Caco-2 (cell line): Measurements from ENCODE around the gene GINS2. TPM values are rescaled to one million over a fixed set of nuclear protein-coding genes. Genes with fewer than 3 reads are reported as not detected.

Experiments used
- BruUV-seq: library from RNA; stranded (reverse); fragments of 400-500 nt; replicated peaks from 2 replicates; lab custom pipeline; 2021; lab: Mats Ljungman, UMichigan
- CTCF ChIA-PET: fragments of 300-600 bp; sonication (Branson Sonifier 250); formaldehyde crosslinking; loops from one replicate; lab custom pipeline; 2022; ENCODE audit warnings: antibody characterized with exemption; lab: Charles Lee
- POLR2A ChIA-PET: fragments of 300-600 bp; sonication (Branson Sonifier 250); formaldehyde crosslinking; loops from one replicate; lab custom pipeline; 2022; ENCODE audit warnings: antibody characterized with exemption; lab: Charles Lee
- DNase-seq, 2 experiments: peaks; one replicate each; pipeline versions ENCODE4 v3.0.0 to v3.0.0-alpha.2; 2020 to 2022
- H3K27me3 ChIP-seq: replicated peaks from 2 replicates; pipeline ENCODE4 v1.6.0; 2011; ENCODE audit warnings: low read length; ENCODE audit not compliant: control insufficient read depth, insufficient read depth
- H3K36me3 ChIP-seq: 2 replicates; pipeline ENCODE4 v1.5.1; 2011; ENCODE audit warnings: low read length; ENCODE audit not compliant: control insufficient read depth, insufficient read depth
- H3K4me1 ChIP-seq: fragments of 250-450 bp; sonication (Bioruptor Pico); 2 replicates; pipeline ENCODE4 v1.5.1; 2020; ENCODE audit warnings: mild to moderate bottlenecking
- H3K4me3 ChIP-seq: 2 replicates; pipeline ENCODE4 v1.5.1; 2011; ENCODE audit warnings: low read depth, mild to moderate bottlenecking, control low read depth, low read length
- H3K9me3 ChIP-seq: fragments of 250-450 bp; sonication (Bioruptor Pico); 2 replicates; pipeline ENCODE4 v1.5.1; 2020; ENCODE audit warnings: mild to moderate bottlenecking, moderate library complexity
- H3K27ac Mint-ChIP-seq: one replicate; pipeline ENCODE4 v1.8.0; 2022; ENCODE audit warnings: mixed read lengths; ENCODE audit not compliant: unreplicated experiment
- H3K27me3 Mint-ChIP-seq: one replicate; pipeline ENCODE4 v1.8.0; 2022; ENCODE audit warnings: mixed read lengths; ENCODE audit not compliant: insufficient read depth, unreplicated experiment
- H3K36me3 Mint-ChIP-seq: one replicate; pipeline ENCODE4 v1.8.0; 2022; ENCODE audit warnings: mild to moderate bottlenecking, mixed read lengths; ENCODE audit not compliant: insufficient read depth, unreplicated experiment
- H3K4me1 Mint-ChIP-seq: one replicate; pipeline ENCODE4 v1.8.0; 2022; ENCODE audit warnings: low read depth, mixed read lengths; ENCODE audit not compliant: unreplicated experiment
- H3K4me3 Mint-ChIP-seq: one replicate; pipeline ENCODE4 v1.8.0; 2022; ENCODE audit warnings: mild to moderate bottlenecking, moderate library complexity, mixed read lengths; ENCODE audit not compliant: unreplicated experiment
- H3K9me3 Mint-ChIP-seq: one replicate; pipeline ENCODE4 v1.8.0; 2022; ENCODE audit warnings: mixed read lengths; ENCODE audit not compliant: unreplicated experiment
- CTCF ChIP-seq, 2 experiments: fragments of 200-600 bp in 1 of 2; IDR thresholded peaks; 1 replicate in 1 of 2; 2 replicates in 1 of 2; pipeline versions ENCODE4 v1.5.1 to v1.8.0; 2011 to 2022; ENCODE audit warnings: antibody characterized with exemption in 1 of 2, control low read depth in 1 of 2, inconsistent platforms in 1 of 2, low read depth in 1 of 2, low read length in 1 of 2, mild to moderate bottlenecking in 1 of 2, moderate library complexity in 1 of 2; ENCODE audit not compliant: insufficient read depth in 1 of 2, severe bottlenecking in 1 of 2, unreplicated experiment in 1 of 2
- intact Hi-C: fragments of 100-400 bp; cut with micrococcal nuclease; formaldehyde crosslinking; loops from one replicate; pipeline ENCODE4 v1.10.0; 2022; ENCODE audit not compliant: unreplicated experiment
- total RNA-seq: library from RNA; stranded (reverse); gene quantifications from 2 replicates; pipeline ENCODE4 v1.2.3, GENCODE V29; 2022

GINS2 gene
- total RNA-seq, 1 experiment from 2014 or later: 62.9 TPM

- BruUV-seq: no TSS peak
- H3K4me3 ChIP-seq: no peak overlapping the region
- Mint-ChIP-seq H3K9me3 (no peaks in the 10 kb centered on the region), H3K27ac (peak overlapping the region; percentile 46), H3K36me3 (peaks cover 93% of the 10 kb centered on the region), H3K4me1 (no peaks in the 10 kb centered on the region), H3K27me3 (no peaks in the 10 kb centered on the region), H3K4me3 (no peak overlapping the region)
- H3K36me3 ChIP-seq: peaks cover 32% of the 10 kb centered on the region
- TF ChIP-seq CTCF (IDR thresholded peaks at IDR 0.05; ENCODE audit: insufficient read depth in 1 of 2, low read depth in 1 of 2, low read length in 1 of 2, severe bottlenecking in 1 of 2, unreplicated experiment in 1 of 2): no peak
- POLR2A ChIA-PET: no interaction called here
- no peak for DNase-seq
- intact Hi-C loops: no loop called here
- CTCF ChIA-PET: no interaction called here
- H3K27me3 ChIP-seq: no peaks in the 10 kb centered on the region
- no peaks in the 10 kb centered on the region for H3K9me3 ChIP-seq
- no peaks in the 10 kb centered on the region for H3K4me1 ChIP-seq
Measured at GRCh38 chr16:85662482-85662812, 26.3 kb downstream of the GINS2 start.

GRCh38 chr16:85661740-85662481 is 26.8 kb downstream of the GINS2 start:
- Histone ChIP-seq H3K4me3 (no peak overlapping the region), H3K9me3 (no peaks in the 10 kb centered on the region), H3K36me3 (peaks cover 32% of the 10 kb centered on the region), H3K27me3 (no peaks in the 10 kb centered on the region), H3K4me1 (no peaks in the 10 kb centered on the region)
- Mint-ChIP-seq H3K27me3 (no peaks in the 10 kb centered on the region), H3K4me1 (no peaks in the 10 kb centered on the region), H3K36me3 (peaks cover 93% of the 10 kb centered on the region), H3K27ac (peak overlapping the region; percentile 46), H3K9me3 (no peaks in the 10 kb centered on the region), H3K4me3 (no peak overlapping the region)
- intact Hi-C loops: no loop called here
- no peak for DNase-seq
- ChIA-PET CTCF (no interaction called here), POLR2A (no interaction called here)
- BruUV-seq: no TSS peak
- TF ChIP-seq CTCF (IDR thresholded peaks at IDR 0.05; ENCODE audit: insufficient read depth in 1 of 2, low read depth in 1 of 2, low read length in 1 of 2, severe bottlenecking in 1 of 2, unreplicated experiment in 1 of 2): no peak

GRCh38 chr16:85660843-85661739 is 27.7 kb downstream of the GINS2 start:
- CTCF ChIA-PET: no interaction called here
- no peak for TF ChIP-seq CTCF (IDR thresholded peaks at IDR 0.05; ENCODE audit: insufficient read depth in 1 of 2, low read depth in 1 of 2, low read length in 1 of 2, severe bottlenecking in 1 of 2, unreplicated experiment in 1 of 2)
- H3K9me3 ChIP-seq: no peaks in the 10 kb centered on the region
- H3K36me3 ChIP-seq: peaks cover 31% of the 10 kb centered on the region
- BruUV-seq: no TSS peak
- no peak overlapping the region for H3K4me3 ChIP-seq
- Mint-ChIP-seq H3K27ac (no peak overlapping the region), H3K36me3 (peaks cover 93% of the 10 kb centered on the region), H3K27me3 (no peaks in the 10 kb centered on the region), H3K4me1 (no peaks in the 10 kb centered on the region), H3K9me3 (no peaks in the 10 kb centered on the region), H3K4me3 (no peak overlapping the region)
- no peaks in the 10 kb centered on the region for H3K27me3 ChIP-seq
- POLR2A ChIA-PET: no interaction called here
- intact Hi-C loops: no loop called here
- DNase-seq: no peak
- H3K4me1 ChIP-seq: no peaks in the 10 kb centered on the region
